Measurements from ENCODE around the gene KIFC1. TPM values are rescaled to one million over a fixed set of nuclear protein-coding genes. Genes with fewer than 3 reads are reported as not detected.
"Not testable (repeated sequence)": the region's sequence is repeated elsewhere in the genome, so short reads cannot be mapped to it uniquely, and the experiment has no call there.

KIFC1 gene, protein sequence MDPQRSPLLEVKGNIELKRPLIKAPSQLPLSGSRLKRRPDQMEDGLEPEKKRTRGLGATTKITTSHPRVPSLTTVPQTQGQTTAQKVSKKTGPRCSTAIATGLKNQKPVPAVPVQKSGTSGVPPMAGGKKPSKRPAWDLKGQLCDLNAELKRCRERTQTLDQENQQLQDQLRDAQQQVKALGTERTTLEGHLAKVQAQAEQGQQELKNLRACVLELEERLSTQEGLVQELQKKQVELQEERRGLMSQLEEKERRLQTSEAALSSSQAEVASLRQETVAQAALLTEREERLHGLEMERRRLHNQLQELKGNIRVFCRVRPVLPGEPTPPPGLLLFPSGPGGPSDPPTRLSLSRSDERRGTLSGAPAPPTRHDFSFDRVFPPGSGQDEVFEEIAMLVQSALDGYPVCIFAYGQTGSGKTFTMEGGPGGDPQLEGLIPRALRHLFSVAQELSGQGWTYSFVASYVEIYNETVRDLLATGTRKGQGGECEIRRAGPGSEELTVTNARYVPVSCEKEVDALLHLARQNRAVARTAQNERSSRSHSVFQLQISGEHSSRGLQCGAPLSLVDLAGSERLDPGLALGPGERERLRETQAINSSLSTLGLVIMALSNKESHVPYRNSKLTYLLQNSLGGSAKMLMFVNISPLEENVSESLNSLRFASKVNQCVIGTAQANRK
- total RNA-seq = 10 to 100 TPM in 1 of 2 donors, 1 to 10 TPM in 1; 4.1 to 14.7 TPM
- long read RNA-seq, partial matches to known transcripts = 2 of 3 reads
- long read RNA-seq, other reads (novel, unspliced or antisense) = 0 of 3 reads

DNA sequence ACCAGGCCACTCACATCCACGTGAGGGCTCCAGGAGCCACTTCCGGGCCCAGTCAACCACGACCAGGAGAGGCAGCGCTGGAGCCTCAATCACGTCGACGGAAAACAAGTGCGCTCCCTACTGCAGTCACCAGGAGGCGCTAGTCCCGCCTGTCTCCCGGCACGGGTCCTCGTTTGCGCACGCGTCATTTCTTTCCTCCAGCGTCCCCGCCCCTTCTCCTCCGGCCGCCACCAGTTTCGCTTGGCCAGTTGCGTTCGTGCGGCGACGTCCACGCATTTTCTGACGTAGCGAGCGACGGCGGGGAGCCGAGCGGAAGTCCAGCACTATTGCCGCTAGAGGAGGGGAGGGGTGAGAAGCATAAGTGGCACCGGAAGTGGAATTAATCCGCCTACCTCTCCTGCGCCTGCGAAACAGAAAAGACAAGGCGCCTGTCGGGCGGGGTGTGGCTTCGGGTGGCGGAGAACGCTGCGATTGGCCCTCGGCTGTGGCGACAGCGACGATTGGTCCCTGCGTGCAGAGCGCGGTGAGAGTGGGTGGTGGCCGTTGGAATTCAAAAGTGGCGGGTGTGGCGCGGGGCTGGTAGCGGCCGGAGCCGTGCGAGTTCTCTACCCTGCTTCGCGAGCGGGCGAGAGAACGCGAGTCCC, at the start of gene KIFC1:
Gene KIFC1, plus strand, starts transcription at position 546 of the 644 bp plus-strand sequence. CDS start 163 bp downstream, outside the sequence.
- ATAC-seq (peak; percentile 93), DNase-seq (peak; percentile 99)
- intact Hi-C loops (cut with DNase I, micrococcal nuclease) = no loop called here

DNA sequence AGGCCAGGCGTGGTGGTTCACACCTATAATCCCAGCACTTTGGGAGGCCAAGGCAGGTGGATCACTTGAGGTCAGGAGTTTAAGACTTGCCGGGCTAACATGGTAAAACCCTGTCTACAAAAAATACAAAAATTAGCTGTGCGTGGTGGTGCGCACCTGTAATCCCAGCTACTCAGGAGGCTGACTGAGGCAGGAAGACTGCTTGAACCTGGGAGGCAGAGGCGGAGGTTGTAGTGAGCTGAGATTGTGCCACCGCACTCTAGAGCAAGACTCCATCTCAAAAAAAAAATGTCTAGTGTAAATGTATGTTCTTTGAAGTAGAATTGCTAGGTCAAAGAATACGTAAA, 48.0 kb upstream of the KIFC1 start:
- intact Hi-C loops (cut with DNase I, micrococcal nuclease); ATAC-seq; DNase-seq: not testable (repeated sequence)

DNA sequence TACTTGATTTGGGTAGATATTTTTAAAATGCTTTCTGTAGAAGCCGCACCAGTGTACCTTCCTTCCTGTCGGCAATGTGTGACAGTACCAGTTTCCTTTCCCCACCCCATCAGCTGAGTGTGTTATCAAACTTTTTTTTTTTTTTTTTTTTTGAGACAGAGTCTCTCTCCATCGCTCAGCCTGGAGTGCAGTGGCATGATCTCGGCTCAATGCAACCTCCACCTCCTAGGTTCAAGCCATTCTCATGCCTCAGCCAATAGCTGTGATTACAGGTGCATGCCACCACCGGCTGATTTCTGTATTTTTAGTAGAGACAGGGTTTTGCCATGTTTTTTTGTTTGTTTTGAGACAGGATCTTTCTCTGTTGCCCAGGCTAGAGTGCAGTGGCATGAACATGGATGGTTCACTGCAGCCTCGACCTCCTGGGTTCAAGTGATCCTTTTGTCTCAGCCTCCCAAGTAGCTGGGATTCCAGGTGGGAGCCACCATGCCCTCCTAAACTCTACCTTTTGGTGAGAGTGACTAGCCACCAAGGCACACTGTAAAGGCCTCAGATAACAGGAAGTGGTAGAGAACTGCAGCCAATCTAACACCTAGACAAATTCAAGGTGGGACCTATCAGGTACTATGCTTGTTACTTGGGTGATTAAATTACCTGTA, 47.5 kb upstream of the KIFC1 start:
- ATAC-seq = peak; percentile 46
- no peak for DNase-seq
- intact Hi-C loops (cut with DNase I, micrococcal nuclease) = no loop called here

DNA sequence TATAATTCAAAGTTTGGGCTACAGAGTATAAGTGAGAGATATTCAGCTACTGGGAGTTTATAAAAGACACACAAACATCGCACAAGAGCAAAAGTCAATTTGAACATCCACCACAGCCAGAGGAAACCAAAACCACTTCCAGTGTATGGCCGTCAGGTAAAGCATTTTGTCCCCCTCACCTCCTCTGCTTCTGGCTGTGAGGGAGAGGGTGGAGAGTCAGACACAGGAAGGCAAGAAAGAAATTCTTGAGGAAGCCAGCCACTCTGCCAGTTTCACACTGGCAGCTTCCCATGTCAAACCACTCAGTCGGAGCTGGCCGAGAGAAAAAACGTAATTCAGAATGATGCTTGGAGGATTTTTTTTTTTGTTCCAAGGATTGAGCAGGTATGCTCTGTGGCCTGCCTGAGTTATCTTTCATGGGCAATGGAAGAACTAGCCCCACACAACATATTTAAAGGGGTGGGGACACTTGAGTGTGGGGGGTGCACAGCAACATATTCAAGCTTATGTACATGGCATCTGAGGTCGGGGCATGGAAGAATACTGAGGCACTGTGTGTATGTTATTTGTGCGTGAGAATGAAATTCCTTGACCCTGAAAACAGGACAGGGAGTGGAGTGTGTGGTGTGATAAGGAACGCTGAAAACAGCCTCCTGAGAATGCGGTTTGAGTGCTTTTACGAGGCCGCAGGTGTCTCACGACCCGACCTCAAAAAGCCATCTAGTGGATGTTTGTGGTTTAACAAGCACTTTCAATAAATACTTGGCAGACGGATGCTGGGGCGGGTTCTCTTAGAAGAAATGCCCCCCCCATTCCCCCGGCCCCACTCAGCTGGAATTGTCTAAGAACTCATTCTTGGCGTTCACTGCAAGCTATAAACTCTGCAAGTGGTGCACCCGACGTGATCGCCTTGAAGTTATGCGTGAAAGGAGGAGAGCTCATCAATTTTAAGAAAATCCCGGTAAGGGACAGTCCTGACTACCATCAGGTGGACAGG, 46.6 kb upstream of the KIFC1 start:
- intact Hi-C loops (cut with DNase I, micrococcal nuclease) = no loop called here
- ATAC-seq = peak; percentile 75
- DNase-seq = peak; percentile 58 to 75

DNA sequence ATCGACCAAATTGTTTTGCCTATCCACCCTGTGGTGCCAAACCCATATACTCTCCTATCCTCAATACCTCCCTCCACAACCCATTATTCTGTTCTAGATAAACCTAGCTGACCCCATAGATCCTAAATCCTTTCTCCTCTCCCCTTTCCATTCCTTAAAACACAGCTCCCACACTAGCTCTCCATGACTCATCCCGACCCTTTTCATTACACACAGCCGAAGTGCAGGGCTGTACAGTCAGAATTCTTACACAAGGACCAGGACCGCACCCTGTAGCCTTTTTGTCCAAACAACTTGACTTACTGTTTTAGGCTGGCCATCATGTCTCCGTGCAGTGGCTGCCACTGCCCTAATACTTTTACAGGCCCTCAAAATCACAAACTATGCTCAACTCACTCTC, 44.7 kb upstream of the KIFC1 start:
- DNase-seq; intact Hi-C loops (cut with DNase I, micrococcal nuclease); ATAC-seq: not testable (repeated sequence)

DNA sequence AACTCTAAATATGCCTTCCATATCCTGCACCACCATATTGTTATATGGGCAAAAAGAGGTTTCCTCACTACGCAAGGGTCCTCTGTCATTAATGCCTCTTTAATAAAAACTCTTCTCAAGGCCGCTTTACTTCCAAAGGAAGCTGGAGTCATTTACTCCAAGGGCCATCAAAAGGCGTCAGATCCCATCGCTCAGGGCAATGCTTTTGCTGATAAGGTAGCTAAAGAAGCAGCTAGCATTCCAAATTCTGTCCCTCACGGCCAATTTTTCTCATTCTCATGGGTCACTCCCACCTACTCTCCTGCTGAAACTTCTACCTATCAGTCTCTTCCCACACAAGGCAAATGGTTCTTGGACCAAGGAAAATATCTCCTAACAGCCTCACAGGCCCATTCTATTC, 43.8 kb upstream of the KIFC1 start:
- ATAC-seq (no peak), DNase-seq (no peak)

DNA sequence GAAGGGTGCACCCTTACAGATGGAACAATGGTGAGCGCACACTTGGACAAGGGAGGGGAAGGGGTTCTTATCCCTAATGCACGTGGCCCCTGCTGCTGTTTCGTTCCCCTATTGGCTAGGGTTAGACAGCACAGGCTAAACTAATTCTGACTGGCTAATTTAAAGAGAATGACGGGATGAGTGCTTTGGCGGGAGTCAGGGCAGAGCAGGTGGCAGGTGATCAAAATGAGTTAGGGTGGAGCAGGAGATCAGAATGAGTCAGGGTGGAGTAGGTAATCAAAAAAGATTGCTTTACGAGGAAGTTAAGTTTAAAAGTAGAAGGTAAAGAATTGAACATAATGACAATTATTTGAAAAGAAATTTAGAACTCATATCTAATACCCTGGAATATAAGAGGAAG, 35.8 kb upstream of the KIFC1 start:
- peak; percentile 86 for ATAC-seq
- intact Hi-C loops (cut with DNase I, micrococcal nuclease) = not testable (repeated sequence)
- peak; percentile 40 to 44 for DNase-seq

More for the DNA sequence above, 43.8 kb upstream of the KIFC1 start:
- intact Hi-C loops (cut with DNase I, micrococcal nuclease) = no loop called here

DNA sequence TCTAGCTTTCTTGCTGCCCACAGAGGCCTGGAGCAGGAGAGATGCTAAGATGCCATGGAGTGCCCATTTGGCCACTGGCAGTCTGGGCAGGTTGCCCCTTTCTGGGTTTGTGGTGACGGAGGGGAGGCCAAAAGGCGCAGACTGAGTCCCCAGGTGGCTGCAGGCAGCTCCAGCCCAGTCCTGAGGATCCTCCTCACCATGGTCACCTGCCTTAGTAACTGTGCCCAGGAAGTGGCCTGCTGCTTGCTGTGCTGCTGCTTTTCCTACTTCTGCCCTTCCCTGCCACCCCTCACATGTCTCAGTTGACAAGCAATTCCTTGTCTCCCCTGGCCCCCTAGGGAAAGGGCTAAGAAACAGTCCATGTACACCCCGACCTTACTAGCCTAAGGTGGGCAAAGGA, 35.3 kb upstream of the KIFC1 start:
- intact Hi-C loops (cut with DNase I, micrococcal nuclease) = no loop called here
- ATAC-seq (peak; percentile 60), DNase-seq (peak in 1 of 2 donors; percentile 12)

DNA sequence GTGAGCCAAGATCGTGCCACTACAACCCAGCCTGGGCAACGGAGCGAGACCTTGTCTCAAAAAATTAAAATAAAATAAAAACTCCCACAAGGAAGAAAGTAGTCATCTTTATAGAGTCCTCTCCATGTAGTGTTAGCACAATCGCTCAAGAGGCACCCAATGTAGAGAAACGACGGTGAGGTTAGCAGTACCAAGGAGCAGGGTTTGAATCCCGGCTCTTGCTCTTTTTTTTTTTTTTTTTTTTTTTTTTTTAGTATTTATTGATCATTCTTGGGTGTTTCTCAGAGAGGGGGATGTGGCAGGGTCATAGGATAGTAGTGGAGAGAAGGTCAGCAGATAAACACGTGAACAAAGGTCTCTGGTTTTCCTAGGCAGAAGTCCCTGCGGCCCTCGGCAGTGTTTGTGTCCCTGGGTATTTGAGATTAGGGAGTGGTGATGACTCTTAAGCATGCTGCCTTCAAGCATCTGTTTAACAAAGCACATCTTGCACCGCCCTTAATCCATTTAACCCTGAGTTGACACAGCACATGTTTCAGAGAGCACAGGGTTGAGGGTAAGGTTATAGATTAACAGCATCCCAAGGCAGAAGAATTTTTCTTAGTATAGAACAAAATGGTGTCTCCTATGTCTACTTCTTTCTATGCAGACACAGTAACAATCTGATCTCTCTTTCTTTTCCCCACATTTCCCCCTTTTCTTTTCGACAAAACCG, 34.3 kb upstream of the KIFC1 start:
- intact Hi-C loops (cut with DNase I, micrococcal nuclease) = not testable (repeated sequence)
- peak in 1 of 2 donors; percentile 19 for DNase-seq
- peak; percentile 45 for ATAC-seq

DNA sequence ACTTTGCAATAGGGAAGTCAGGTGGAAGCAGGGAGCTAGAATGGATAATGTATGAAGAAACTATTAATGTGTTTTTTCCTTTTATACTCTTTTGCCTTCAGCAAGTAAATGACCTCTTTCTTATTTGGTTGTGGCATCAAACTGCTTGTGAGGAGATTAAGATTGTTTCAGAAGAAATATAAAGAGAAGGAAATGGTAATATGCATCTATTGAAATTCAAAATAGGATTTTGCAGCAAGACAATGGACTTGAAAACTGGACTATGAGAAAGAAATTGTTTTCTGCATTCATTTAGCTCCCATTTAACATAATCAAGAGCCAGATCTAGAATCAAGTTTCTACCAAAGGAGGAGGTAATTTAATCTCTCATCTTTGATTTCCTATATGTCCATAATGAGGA, 32.3 kb upstream of the KIFC1 start:
- ATAC-seq (no peak), DNase-seq (no peak)
- intact Hi-C loops (cut with DNase I, micrococcal nuclease) = no loop called here

DNA sequence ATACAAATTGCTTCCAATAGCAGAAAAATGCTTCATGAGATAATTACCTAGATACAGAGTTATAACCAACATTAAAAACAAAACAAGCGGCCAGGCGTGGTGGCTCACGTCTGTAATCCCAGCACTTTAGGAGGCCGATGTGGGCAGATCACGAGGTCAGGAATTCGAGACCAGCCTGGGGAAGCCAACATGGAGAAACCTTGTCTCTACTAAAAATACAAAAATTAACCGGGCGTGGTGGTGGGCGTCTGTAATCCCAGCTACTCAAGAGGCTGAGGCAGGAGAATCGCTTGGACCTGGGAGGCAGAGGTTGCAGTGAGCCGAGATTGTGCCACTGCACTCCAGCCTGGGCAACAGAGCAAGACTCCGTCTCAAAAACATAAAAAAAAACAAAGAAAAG, 28.1 kb upstream of the KIFC1 start:
- intact Hi-C loops (cut with DNase I, micrococcal nuclease); ATAC-seq; DNase-seq: not testable (repeated sequence)

DNA sequence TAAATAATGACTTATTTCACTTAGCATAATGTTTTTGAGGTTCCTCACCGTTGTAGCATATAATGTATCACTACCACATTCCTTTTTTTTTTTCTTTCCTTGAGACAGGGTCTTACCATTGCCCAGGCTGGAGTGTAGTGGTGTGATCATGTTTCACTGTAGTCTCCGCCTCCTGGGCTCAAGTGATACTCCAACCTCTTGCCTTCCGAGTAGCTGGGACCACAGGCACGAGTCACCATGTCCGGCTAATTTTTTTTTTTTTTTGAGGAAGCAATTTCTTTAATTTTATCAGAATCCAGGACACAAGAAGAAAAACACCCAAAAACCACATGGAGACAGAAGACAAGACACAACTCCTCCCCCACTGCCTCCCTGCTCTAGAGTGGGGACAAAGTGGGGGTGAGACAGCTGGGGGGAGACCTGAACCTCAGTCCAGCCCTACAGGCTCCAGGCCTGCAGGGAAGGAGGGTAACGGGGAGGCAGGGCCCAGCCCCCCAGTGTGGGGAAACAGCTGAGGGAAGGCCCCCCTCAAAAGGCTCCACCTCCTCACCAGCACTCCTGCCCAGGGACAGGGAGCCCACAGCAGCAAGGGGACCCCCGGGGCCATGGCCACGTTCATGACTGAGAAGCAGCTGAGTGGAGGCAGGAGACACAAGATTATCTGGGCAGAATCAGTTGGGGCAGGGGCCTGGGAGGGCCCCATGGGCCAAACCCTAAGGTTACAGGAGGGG, 27.0 kb upstream of the KIFC1 start:
- intact Hi-C loops (cut with DNase I, micrococcal nuclease); ATAC-seq; DNase-seq: not testable (repeated sequence)

DNA sequence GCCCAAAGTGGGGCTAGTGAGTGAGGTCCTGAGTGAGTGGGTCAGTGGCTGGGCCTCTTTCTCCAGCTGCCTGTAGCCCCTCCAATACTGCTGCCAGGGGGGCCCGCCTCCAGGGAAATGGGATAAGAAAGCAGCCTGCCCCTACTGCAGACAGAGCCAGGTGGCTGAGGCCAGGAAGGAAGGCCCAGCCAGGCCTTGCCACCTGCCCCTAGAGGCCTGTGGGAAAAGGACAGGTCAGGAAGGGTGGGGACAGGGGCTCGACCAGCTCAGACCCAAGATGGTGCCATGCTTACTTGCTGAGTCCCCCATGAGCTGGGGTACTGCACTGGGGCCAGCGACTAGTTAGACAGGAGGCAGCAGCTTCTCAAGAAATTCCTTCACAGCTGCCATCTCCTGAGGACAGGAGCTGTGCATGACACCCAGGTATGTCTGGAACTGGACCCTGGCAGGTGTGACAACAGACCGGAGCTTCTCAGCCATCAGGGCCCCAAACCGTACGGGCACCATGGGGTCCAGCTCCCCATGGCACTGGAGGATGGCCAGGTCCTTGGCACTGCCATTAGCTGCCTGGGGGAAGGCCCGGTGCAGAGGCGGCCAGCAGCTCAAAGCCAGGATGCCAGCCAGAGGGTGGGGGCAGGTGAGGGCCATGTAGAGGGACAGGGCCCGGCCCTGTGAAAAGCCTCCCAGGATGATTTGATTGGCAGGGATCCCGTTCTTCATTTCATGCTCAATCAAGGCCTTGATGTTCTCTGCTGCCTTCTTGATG, 26.2 kb upstream of the KIFC1 start:
- ATAC-seq; DNase-seq; intact Hi-C loops (cut with DNase I, micrococcal nuclease): not testable (repeated sequence)

DNA sequence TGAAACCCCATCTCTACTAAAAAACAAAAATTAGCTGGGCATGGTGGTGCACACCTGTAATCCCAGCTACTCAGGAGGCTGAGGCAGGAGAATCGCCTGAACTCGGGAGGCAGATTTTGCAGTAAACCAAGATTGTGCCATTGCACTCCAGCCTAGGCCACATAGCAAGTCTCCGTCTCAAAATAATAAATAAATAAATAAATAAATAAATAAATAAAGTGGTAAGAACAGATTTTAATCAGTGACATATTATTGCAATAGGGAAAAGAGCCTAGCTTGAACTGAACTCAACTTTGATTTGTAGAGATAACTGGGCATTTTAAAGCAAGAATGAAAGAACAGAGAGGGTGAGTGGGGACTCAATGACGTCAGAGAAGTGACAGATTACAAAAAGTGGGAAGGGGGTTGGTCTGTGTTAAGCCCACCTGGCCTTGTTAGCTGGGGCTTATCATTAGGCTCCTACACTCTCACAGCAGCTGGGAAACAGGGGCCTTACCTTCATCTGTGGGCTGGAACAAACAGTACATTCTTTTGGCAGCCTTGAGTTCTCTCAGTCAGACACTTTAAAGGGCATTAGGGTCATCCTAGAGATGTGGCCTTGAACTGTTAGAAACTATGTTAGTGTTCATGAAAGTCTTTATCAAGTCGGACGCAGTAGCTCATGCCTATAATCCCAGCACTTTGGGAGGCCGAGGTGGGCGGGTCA, 24.5 kb upstream of the KIFC1 start:
- no peak for DNase-seq
- no peak for ATAC-seq
- intact Hi-C loops (cut with DNase I, micrococcal nuclease) = no loop called here

DNA sequence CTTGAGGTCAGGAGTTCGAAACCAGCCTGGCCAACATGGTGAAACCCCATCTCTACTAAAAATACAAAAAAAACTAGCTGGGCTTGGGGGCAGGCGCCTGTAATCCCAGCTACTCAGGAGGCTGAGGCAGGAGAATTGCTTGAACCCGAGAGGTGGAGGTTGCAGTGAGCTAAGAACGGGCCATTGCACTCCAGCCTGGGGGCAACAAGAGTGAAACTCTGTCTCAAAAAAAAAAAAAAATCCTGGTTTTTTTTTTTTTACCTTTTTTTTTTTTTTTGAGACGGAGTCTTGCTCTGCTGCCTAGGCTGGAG, 24.0 kb upstream of the KIFC1 start:
- DNase-seq; intact Hi-C loops (cut with DNase I, micrococcal nuclease); ATAC-seq: not testable (repeated sequence)
